ENCODE data around the gene CDH13. TPM values are rescaled to one million over a fixed set of nuclear protein-coding genes. Genes with fewer than 3 reads are reported as not detected.
A peak's percentile ranks its signal among the peaks of the same experiment; 100 is the strongest.

Gene CDH13
- total and polyA plus RNA-seq, 2 donors (not counting 1 experiment from before 2014, with no cell fraction given): 27.6 to 96.7 TPM

- Histone ChIP-seq H4K20me1 (ENCODE audit: control insufficient read depth, extremely low read depth, insufficient read depth, low read length) (no peaks in the 10 kb centered on the region), H3K36me3 (ENCODE audit: control insufficient read depth, insufficient read depth, low read length) (no peaks in the 10 kb centered on the region), H3K4me3 (replicated peaks in 1 of 4; ENCODE audit: control extremely low read depth in 1 of 4, insufficient read depth in 1 of 4, low read depth in 3 of 4, low read length in 4 of 4) (no peak overlapping the region), H3K4me1 (ENCODE audit: control insufficient read depth, extremely low read depth, insufficient read depth, low read length) (no peaks in the 10 kb centered on the region), H3K27me3 (ENCODE audit: control insufficient read depth, insufficient read depth, low read length) (no peaks in the 10 kb centered on the region), H2AFZ (ENCODE audit: low read length) (no peak overlapping the region), H3K27ac (ENCODE audit: insufficient read depth, low read length) (no peak overlapping the region), H3K4me2 (ENCODE audit: extremely low read depth, insufficient read depth, low read length) (no peak overlapping the region), H3K79me2 (ENCODE audit: control insufficient read depth, insufficient read depth, low read length) (no peaks in the 10 kb centered on the region), H3K9me3 (ENCODE audit: control insufficient read depth, insufficient read depth, low read depth, low read length) (no peaks in the 10 kb centered on the region), H3K9ac (ENCODE audit: insufficient read depth, low read length) (no peak overlapping the region)
- no peak for DNase-seq (ENCODE audit: low read depth in 2 of 2)
- TF ChIP-seq EZH2 (IDR thresholded peaks at IDR 0.05; ENCODE audit: low read length, missing control alignments): no peak
- no peak for TF ChIP-seq CTCF (conservative IDR thresholded peaks at IDR 0.05 in 1 of 2, IDR thresholded peaks at IDR 0.05 in 1 of 2; ENCODE audit: low read depth in 1 of 2, low read length in 2 of 2)
These were observed 1097.8 kb downstream of the CDH13 start for GRCh38 chr16:83724585-83724984.

GRCh38 chr16:83725313-83725712 is 1098.5 kb downstream of the CDH13 start:
- H3K27me3 ChIP-seq (ENCODE audit: control insufficient read depth, insufficient read depth, low read length): no peaks in the 10 kb centered on the region
- H3K79me2 ChIP-seq (ENCODE audit: control insufficient read depth, insufficient read depth, low read length): no peaks in the 10 kb centered on the region
- DNase-seq (ENCODE audit: low read depth in 2 of 2): no peak
- H3K4me1 ChIP-seq (ENCODE audit: control insufficient read depth, extremely low read depth, insufficient read depth, low read length): no peaks in the 10 kb centered on the region
- TF ChIP-seq EZH2 (IDR thresholded peaks at IDR 0.05; ENCODE audit: low read length, missing control alignments): no peak
- no peak for TF ChIP-seq CTCF (conservative IDR thresholded peaks at IDR 0.05 in 1 of 2, IDR thresholded peaks at IDR 0.05 in 1 of 2; ENCODE audit: low read depth in 1 of 2, low read length in 2 of 2)
- H2AFZ ChIP-seq (ENCODE audit: low read length): no peak overlapping the region
- H3K9me3 ChIP-seq (ENCODE audit: control insufficient read depth, insufficient read depth, low read depth, low read length): no peaks in the 10 kb centered on the region
- no peaks in the 10 kb centered on the region for H3K36me3 ChIP-seq (ENCODE audit: control insufficient read depth, insufficient read depth, low read length)
- H3K4me3 ChIP-seq (replicated peaks in 1 of 4; ENCODE audit: control extremely low read depth in 1 of 4, insufficient read depth in 1 of 4, low read depth in 3 of 4, low read length in 4 of 4): no peak overlapping the region
- no peak overlapping the region for H3K27ac ChIP-seq (ENCODE audit: insufficient read depth, low read length)
- no peak overlapping the region for H3K4me2 ChIP-seq (ENCODE audit: extremely low read depth, insufficient read depth, low read length)
- no peaks in the 10 kb centered on the region for H4K20me1 ChIP-seq (ENCODE audit: control insufficient read depth, extremely low read depth, insufficient read depth, low read length)
- no peak overlapping the region for H3K9ac ChIP-seq (ENCODE audit: insufficient read depth, low read length)

- Histone ChIP-seq H3K27me3 (ENCODE audit: control insufficient read depth, insufficient read depth, low read length) (no peaks in the 10 kb centered on the region), H3K9ac (ENCODE audit: insufficient read depth, low read length) (no peak overlapping the region), H3K4me2 (ENCODE audit: extremely low read depth, insufficient read depth, low read length) (no peak overlapping the region), H3K36me3 (ENCODE audit: control insufficient read depth, insufficient read depth, low read length) (no peaks in the 10 kb centered on the region), H2AFZ (ENCODE audit: low read length) (no peak overlapping the region), H3K9me3 (ENCODE audit: control insufficient read depth, insufficient read depth, low read depth, low read length) (no peaks in the 10 kb centered on the region), H4K20me1 (ENCODE audit: control insufficient read depth, extremely low read depth, insufficient read depth, low read length) (no peaks in the 10 kb centered on the region), H3K4me1 (ENCODE audit: control insufficient read depth, extremely low read depth, insufficient read depth, low read length) (no peaks in the 10 kb centered on the region), H3K4me3 (replicated peaks in 1 of 4; ENCODE audit: control extremely low read depth in 1 of 4, insufficient read depth in 1 of 4, low read depth in 3 of 4, low read length in 4 of 4) (no peak overlapping the region), H3K27ac (ENCODE audit: insufficient read depth, low read length) (no peak overlapping the region), H3K79me2 (ENCODE audit: control insufficient read depth, insufficient read depth, low read length) (no peaks in the 10 kb centered on the region)
- DNase-seq (ENCODE audit: low read depth in 2 of 2): peak; percentile 42 to 90
- TF ChIP-seq EZH2 (IDR thresholded peaks at IDR 0.05; ENCODE audit: low read length, missing control alignments): no peak
- TF ChIP-seq CTCF (conservative IDR thresholded peaks at IDR 0.05 in 1 of 2, IDR thresholded peaks at IDR 0.05 in 1 of 2; ENCODE audit: low read depth in 1 of 2, low read length in 2 of 2): no peak
These were observed 1100.2 kb downstream of the CDH13 start for GRCh38 chr16:83727018-83727417.

All from fibroblast of lung (primary cell).